Sigmoid colon (tissue), 4 donors: ENCODE results near the gene CABLES2.

Experiments used
- CTCF ChIP-seq, 4 experiments: fragments of 450-650 bp in 3 of 4; fragments of 200-600 bp in 1 of 4; IDR thresholded peaks; one replicate each; pipeline ENCODE4 v1.5.1; 2016 to 2019; ENCODE audit warnings: antibody characterized with exemption in 4 of 4, mild to moderate bottlenecking in 3 of 4, moderate library complexity in 2 of 4
- EP300 ChIP-seq, 4 donors: sonication (generic); formaldehyde crosslinking; IDR thresholded peaks; one replicate each; pipeline ENCODE4 v1.6.1; 2017; ENCODE audit warnings: antibody characterized with exemption in 4 of 4
- POLR2AphosphoS5 ChIP-seq, 4 donors: sonication (generic); formaldehyde crosslinking; IDR thresholded peaks; one replicate each; pipeline ENCODE4 v1.6.1; 2017; ENCODE audit warnings: antibody characterized with exemption in 4 of 4

- TF ChIP-seq CTCF (IDR thresholded peaks at IDR 0.05) (no peak), EP300 (IDR thresholded peaks at IDR 0.05) (no peak), POLR2AphosphoS5 (IDR thresholded peaks at IDR 0.05) (no peak)
Measured at GRCh38 chr20:62422636-62423325, 15.7 kb upstream of the CABLES2 start.
